HCT116 (cell line): ENCODE data around the gene HTT-AS. TPM values are rescaled to one million over a fixed set of nuclear protein-coding genes. Genes with fewer than 3 reads are reported as not detected.
"Not testable (repeated sequence)": the region's sequence is repeated elsewhere in the genome, so short reads cannot be mapped to it uniquely, and the experiment has no call there.

Experiments used
- ATAC-seq: fragments of 200-7000 bp; cut with Tn5 transposase; 2 replicates; pipeline ENCODE4 v1.9.1; 2020; ENCODE audit warnings: mild to moderate bottlenecking, moderate library complexity
- BruUV-seq: library from RNA; stranded (reverse); fragments of 400-500 nt; replicated peaks from 2 replicates; lab custom pipeline; 2021; lab: Mats Ljungman, UMichigan
- CTCF ChIA-PET: fragments of 300-600 bp; sonication (Branson Sonifier 250); formaldehyde crosslinking; loops from one replicate; lab custom pipeline; 2021; ENCODE audit warnings: antibody characterized with exemption; lab: Charles Lee
- POLR2A ChIA-PET: fragments of 300-600, 350-600 bp; sonication (Branson Sonifier 250); formaldehyde crosslinking; loops from one replicate; lab custom pipeline; 2021; ENCODE audit warnings: antibody characterized with exemption; lab: Charles Lee
- RAD21 ChIA-PET, 2 experiments: fragments of 300-600 bp; sonication (Branson Sonifier 250); formaldehyde crosslinking; loops; one replicate each; lab custom pipeline; 2023; ENCODE audit warnings: low total read pairs in 2 of 2; ENCODE audit not compliant: uncharacterized antibody in 2 of 2, unreplicated experiment in 2 of 2, low non-redundant PET in 1 of 2; lab: Charles Lee
- DNase-seq: peaks from one replicate; pipeline ENCODE4 v3.0.0-alpha.2; 2010; ENCODE audit warnings: low read depth, low spot score
- H2AFZ ChIP-seq: fragments of 200-600 bp; shearing (Covaris generic), sonication (generic); 2 replicates; pipeline ENCODE4 v1.6.1; 2017; ENCODE audit warnings: low read depth, mixed run types, mixed read lengths, antibody characterized with exemption, low read length; ENCODE audit not compliant: poor library complexity, severe bottlenecking
- H3K27ac ChIP-seq: 2 replicates; pipeline ENCODE4 v1.5.1; 2012; ENCODE audit warnings: low read depth, low read length
- H3K27me3 ChIP-seq: fragments of 200-600 bp; sonication (generic); 2 replicates; pipeline ENCODE4 v1.6.1; 2016; ENCODE audit warnings: mixed run types, low read length, mixed read lengths; ENCODE audit not compliant: insufficient read depth
- H3K36me3 ChIP-seq, 2 experiments: fragments of 200-500 bp in 1 of 2; fragments of 200-600 bp in 1 of 2; sonication (Bioruptor generic) in 1 of 2; sonication (generic) in 1 of 2; 2 replicates each; pipeline versions ENCODE4 v1.5.1 to v1.6.1; 2014 to 2016; ENCODE audit warnings: low read length in 2 of 2, inconsistent platforms in 1 of 2, mixed read lengths in 1 of 2, mixed run types in 1 of 2; ENCODE audit not compliant: insufficient read depth in 2 of 2, control insufficient read depth in 1 of 2
- H3K4me1 ChIP-seq, 2 experiments: fragments of 200-600 bp in 1 of 2; sonication (generic) in 1 of 2; 2 replicates each; pipeline versions ENCODE4 v1.5.1 to v1.6.1; 2012 to 2017; ENCODE audit warnings: low read length in 2 of 2, inconsistent platforms in 1 of 2, mild to moderate bottlenecking in 1 of 2, mixed read lengths in 1 of 2, mixed run types in 1 of 2, moderate library complexity in 1 of 2; ENCODE audit not compliant: insufficient read depth in 2 of 2, control insufficient read depth in 1 of 2
- H3K4me2 ChIP-seq: fragments of 200-600 bp; sonication (generic); 2 replicates; pipeline ENCODE4 v1.6.1; 2017; ENCODE audit warnings: mixed run types, low read length, mixed read lengths
- H3K4me3 ChIP-seq, 2 experiments: fragments of 200-600 bp in 1 of 2; sonication (generic) in 1 of 2; replicated peaks in 1 of 2; 2 replicates each; pipeline ENCODE4 v1.5.1; 2011 to 2016; ENCODE audit warnings: low read length in 2 of 2, control low read depth in 1 of 2, low read depth in 1 of 2, mild to moderate bottlenecking in 1 of 2, mixed read lengths in 1 of 2, mixed run types in 1 of 2
- H3K79me2 ChIP-seq: fragments of 200-600 bp; sonication (generic); 2 replicates; pipeline ENCODE4 v1.6.1; 2017; ENCODE audit warnings: mild to moderate bottlenecking, mixed run types, low read length, moderate library complexity, mixed read lengths; ENCODE audit not compliant: insufficient read depth
- H3K9ac ChIP-seq: fragments of 200-600 bp; sonication (generic); 2 replicates; pipeline ENCODE4 v1.6.1; 2016; ENCODE audit warnings: low read length, mixed read lengths
- H3K9me2 ChIP-seq: fragments of 200-600 bp; sonication (generic), shearing (Covaris generic); 2 replicates; pipeline ENCODE4 v1.6.1; 2017; ENCODE audit warnings: mixed run types, mild to moderate bottlenecking, moderate library complexity; ENCODE audit not compliant: insufficient read depth
- H3K9me3 ChIP-seq, 2 experiments: fragments of 200-500 bp in 1 of 2; fragments of 200-600 bp in 1 of 2; sonication (Bioruptor generic) in 1 of 2; sonication (generic) in 1 of 2; 2 replicates each; pipeline ENCODE4 v1.6.1; 2014 to 2017; ENCODE audit warnings: low read length in 2 of 2, mixed read lengths in 2 of 2, inconsistent platforms in 1 of 2, low read depth in 1 of 2, mild to moderate bottlenecking in 1 of 2, mixed run types in 1 of 2, moderate library complexity in 1 of 2; ENCODE audit not compliant: control insufficient read depth in 1 of 2, insufficient read depth in 1 of 2
- H4K20me1 ChIP-seq: fragments of 200-600 bp; sonication (generic), shearing (Covaris generic); 2 replicates; pipeline ENCODE4 v1.6.1; 2017; ENCODE audit warnings: mixed run types, mild to moderate bottlenecking, moderate library complexity; ENCODE audit not compliant: insufficient read depth
- CEBPB ChIP-seq: IDR thresholded peaks from 2 replicates; pipeline ENCODE4 v1.6.1; 2012; ENCODE audit warnings: low read depth
- EGR1 ChIP-seq: IDR thresholded peaks from 2 replicates; pipeline ENCODE4 v1.6.1; 2012; ENCODE audit warnings: low read depth
- EZH2 ChIP-seq: fragments of 200-600 bp; sonication (generic); IDR thresholded peaks from 2 replicates; pipeline ENCODE4 v1.6.1; 2017; ENCODE audit warnings: antibody characterized with exemption, mixed run types
- EZH2phosphoT487 ChIP-seq: fragments of 200-600 bp; IDR thresholded peaks from 2 replicates; pipeline ENCODE4 v1.6.1; 2018; ENCODE audit warnings: antibody characterized with exemption, borderline replicate concordance
- JUND ChIP-seq: IDR thresholded peaks from 2 replicates; pipeline ENCODE4 v1.6.1; 2012
- POLR2A ChIP-seq: IDR thresholded peaks from 2 replicates; pipeline ENCODE4 v1.7.0; 2011; ENCODE audit warnings: borderline replicate concordance; ENCODE audit not compliant: insufficient read depth, insufficient read length; ENCODE audit errors: extremely low read depth
- POLR2AphosphoS5 ChIP-seq: IDR thresholded peaks from 2 replicates; pipeline ENCODE4 v1.6.1; 2011; ENCODE audit warnings: mild to moderate bottlenecking, low read depth, low read length, moderate library complexity
- SIN3A ChIP-seq: IDR thresholded peaks from 2 replicates; pipeline ENCODE4 v1.6.1; 2012; ENCODE audit warnings: low read depth
- SRF ChIP-seq: IDR thresholded peaks from 2 replicates; pipeline ENCODE4 v1.6.1; 2012; ENCODE audit warnings: low read depth
- TCF7L2 ChIP-seq: IDR thresholded peaks from 2 replicates; pipeline ENCODE4 v1.7.0; 2011; ENCODE audit warnings: borderline replicate concordance, inconsistent platforms; ENCODE audit not compliant: insufficient read depth, insufficient read length; ENCODE audit errors: extremely low read depth
- YY1 ChIP-seq: IDR thresholded peaks from 2 replicates; pipeline ENCODE4 v1.6.1; 2011; ENCODE audit warnings: low read length, low read depth, moderate library complexity, mild to moderate bottlenecking; ENCODE audit not compliant: insufficient replicate concordance; ENCODE audit errors: extremely low read depth
- ZFX ChIP-seq: fragments of 450-650 bp; IDR thresholded peaks from 2 replicates; pipeline ENCODE4 v1.6.1; 2017
- ZNF274 ChIP-seq: fragments of 200-500 bp; sonication (Bioruptor generic); IDR thresholded peaks from 2 replicates; pipeline ENCODE4 v1.6.1; 2014; ENCODE audit warnings: mild to moderate bottlenecking, low read depth, low read length, inconsistent platforms
- intact Hi-C: fragments of 100-400 bp; cut with micrococcal nuclease; formaldehyde crosslinking; loops from 2 replicates; pipeline ENCODE4 v1.10.0; 2022
- total RNA-seq: library from RNA; stranded (reverse); gene quantifications from one replicate; pipeline ENCODE4 v1.2.1, GENCODE V29; 2021; ENCODE audit not compliant: unreplicated experiment
- TF ChIP-seq, protein P1 (sequence below): IDR thresholded peaks from 2 replicates; pipeline ENCODE4 v1.6.1; 2011; ENCODE audit warnings: mild to moderate bottlenecking, low read length, moderate library complexity; ENCODE audit not compliant: insufficient replicate concordance; ENCODE audit errors: extremely low read depth
- TF ChIP-seq, protein P2 (sequence below): IDR thresholded peaks from 2 replicates; pipeline ENCODE4 v1.6.1; 2012; ENCODE audit warnings: low read depth
- TF ChIP-seq, protein P3 (sequence below): IDR thresholded peaks from 2 replicates; pipeline ENCODE4 v1.6.1; 2012
- TF ChIP-seq, protein P4 (sequence below): IDR thresholded peaks from 2 replicates; pipeline ENCODE4 v1.6.1; 2012

Gene HTT-AS
- total RNA-seq, 1 experiment from 2014 or later, result not detected

DNA sequence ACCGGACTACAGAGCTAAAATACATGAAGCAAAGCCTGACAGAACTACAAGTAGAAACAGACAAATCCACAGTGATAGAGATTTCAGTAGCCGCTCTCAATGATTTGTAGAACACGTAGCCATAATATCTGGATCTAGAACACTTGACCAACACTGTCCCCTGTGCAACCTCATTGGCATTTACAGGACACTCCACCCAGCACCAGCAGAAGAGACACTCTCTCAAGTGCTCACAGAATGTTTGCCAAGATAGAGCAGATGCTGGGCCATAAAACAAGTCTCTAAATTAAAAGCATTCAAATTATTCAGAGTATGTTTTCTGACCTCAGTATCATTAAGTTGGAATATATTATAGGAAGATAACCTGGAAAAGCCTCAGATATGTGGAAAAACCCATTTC, 21.9 kb upstream of the HTT-AS start:
- CTCF ChIA-PET, result no interaction called here
- no peak for TF ChIP-seq ZFX
- TF ChIP-seq CEBPB, result no peak
- TF ChIP-seq JUND, result no peak
- TF ChIP-seq POLR2AphosphoS5, result no peak
- no peak for TF ChIP-seq EZH2phosphoT487
- no peak for TF ChIP-seq SRF
- TF ChIP-seq SIN3A, result no peak
- TF ChIP-seq, protein P1, sequence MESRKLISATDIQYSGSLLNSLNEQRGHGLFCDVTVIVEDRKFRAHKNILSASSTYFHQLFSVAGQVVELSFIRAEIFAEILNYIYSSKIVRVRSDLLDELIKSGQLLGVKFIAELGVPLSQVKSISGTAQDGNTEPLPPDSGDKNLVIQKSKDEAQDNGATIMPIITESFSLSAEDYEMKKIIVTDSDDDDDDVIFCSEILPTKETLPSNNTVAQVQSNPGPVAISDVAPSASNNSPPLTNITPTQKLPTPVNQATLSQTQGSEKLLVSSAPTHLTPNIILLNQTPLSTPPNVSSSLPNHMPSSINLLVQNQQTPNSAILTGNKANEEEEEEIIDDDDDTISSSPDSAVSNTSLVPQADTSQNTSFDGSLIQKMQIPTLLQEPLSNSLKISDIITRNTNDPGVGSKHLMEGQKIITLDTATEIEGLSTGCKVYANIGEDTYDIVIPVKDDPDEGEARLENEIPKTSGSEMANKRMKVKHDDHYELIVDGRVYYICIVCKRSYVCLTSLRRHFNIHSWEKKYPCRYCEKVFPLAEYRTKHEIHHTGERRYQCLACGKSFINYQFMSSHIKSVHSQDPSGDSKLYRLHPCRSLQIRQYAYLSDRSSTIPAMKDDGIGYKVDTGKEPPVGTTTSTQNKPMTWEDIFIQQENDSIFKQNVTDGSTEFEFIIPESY, result no peak
- TF ChIP-seq EGR1, result no peak
- no peak for TF ChIP-seq TCF7L2
- TF ChIP-seq, protein P2, sequence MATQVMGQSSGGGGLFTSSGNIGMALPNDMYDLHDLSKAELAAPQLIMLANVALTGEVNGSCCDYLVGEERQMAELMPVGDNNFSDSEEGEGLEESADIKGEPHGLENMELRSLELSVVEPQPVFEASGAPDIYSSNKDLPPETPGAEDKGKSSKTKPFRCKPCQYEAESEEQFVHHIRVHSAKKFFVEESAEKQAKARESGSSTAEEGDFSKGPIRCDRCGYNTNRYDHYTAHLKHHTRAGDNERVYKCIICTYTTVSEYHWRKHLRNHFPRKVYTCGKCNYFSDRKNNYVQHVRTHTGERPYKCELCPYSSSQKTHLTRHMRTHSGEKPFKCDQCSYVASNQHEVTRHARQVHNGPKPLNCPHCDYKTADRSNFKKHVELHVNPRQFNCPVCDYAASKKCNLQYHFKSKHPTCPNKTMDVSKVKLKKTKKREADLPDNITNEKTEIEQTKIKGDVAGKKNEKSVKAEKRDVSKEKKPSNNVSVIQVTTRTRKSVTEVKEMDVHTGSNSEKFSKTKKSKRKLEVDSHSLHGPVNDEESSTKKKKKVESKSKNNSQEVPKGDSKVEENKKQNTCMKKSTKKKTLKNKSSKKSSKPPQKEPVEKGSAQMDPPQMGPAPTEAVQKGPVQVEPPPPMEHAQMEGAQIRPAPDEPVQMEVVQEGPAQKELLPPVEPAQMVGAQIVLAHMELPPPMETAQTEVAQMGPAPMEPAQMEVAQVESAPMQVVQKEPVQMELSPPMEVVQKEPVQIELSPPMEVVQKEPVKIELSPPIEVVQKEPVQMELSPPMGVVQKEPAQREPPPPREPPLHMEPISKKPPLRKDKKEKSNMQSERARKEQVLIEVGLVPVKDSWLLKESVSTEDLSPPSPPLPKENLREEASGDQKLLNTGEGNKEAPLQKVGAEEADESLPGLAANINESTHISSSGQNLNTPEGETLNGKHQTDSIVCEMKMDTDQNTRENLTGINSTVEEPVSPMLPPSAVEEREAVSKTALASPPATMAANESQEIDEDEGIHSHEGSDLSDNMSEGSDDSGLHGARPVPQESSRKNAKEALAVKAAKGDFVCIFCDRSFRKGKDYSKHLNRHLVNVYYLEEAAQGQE, result no peak
- TF ChIP-seq EZH2, result no peak
- TF ChIP-seq, protein P3, sequence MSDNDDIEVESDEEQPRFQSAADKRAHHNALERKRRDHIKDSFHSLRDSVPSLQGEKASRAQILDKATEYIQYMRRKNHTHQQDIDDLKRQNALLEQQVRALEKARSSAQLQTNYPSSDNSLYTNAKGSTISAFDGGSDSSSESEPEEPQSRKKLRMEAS, result no peak
- TF ChIP-seq ZNF274, result no peak
- TF ChIP-seq YY1, result no peak
- TF ChIP-seq, protein P4, sequence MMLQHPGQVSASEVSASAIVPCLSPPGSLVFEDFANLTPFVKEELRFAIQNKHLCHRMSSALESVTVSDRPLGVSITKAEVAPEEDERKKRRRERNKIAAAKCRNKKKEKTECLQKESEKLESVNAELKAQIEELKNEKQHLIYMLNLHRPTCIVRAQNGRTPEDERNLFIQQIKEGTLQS, result no peak
- no peak for TF ChIP-seq POLR2A
- BruUV-seq, result no TSS peak

DNA sequence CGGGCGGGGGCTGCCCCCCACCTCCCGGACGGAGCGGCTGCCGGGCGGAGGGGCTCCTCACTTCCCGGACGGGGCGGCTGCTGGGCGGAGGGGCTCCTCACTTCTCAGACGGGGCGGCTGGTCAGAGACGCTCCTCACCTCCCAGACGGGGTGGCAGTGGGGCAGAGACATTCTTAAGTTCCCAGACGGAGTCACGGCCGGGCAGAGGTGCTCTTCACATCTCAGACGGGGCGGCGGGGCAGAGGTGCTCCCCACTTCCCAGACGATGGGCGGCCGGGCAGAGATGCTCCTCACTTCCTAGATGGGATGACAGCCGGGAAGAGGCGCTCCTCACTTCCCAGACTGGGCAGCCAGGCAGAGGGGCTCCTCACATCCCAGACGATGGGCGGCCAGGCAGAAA, 20.4 kb upstream of the HTT-AS start:
- H3K9ac ChIP-seq, H3K9me3 ChIP-seq, H3K27me3 ChIP-seq, H3K4me1 ChIP-seq, ATAC-seq, CTCF ChIA-PET, POLR2A ChIA-PET, intact Hi-C loops, H2AFZ ChIP-seq, H3K36me3 ChIP-seq, H4K20me1 ChIP-seq, H3K4me2 ChIP-seq, H3K27ac ChIP-seq, RAD21 ChIA-PET, DNase-seq, H3K79me2 ChIP-seq, BruUV-seq, H3K4me3 ChIP-seq, H3K9me2 ChIP-seq: not testable (repeated sequence)

More for the DNA sequence above, 21.9 kb upstream of the HTT-AS start:
- Histone ChIP-seq H3K4me1 (no peaks in the 10 kb centered on the region), H3K9ac (no peak overlapping the region), H3K27ac (no peak overlapping the region), H3K4me3 (no peak overlapping the region), H3K79me2 (no peaks in the 10 kb centered on the region; the same call in 1 of the 2 replicates), H3K27me3 (no peaks in the 10 kb centered on the region), H4K20me1 (no peaks in the 10 kb centered on the region), H3K9me2 (no peaks in the 10 kb centered on the region), H3K9me3 (no peaks in the 10 kb centered on the region), H3K36me3 (peaks cover 3 to 10% of the 10 kb centered on the region in 2 experiments; a peak in 3 of 4 replicates), H2AFZ (no peak overlapping the region), H3K4me2 (no peak overlapping the region)
- DNase-seq (no peak), ATAC-seq (no peak)
- RAD21 ChIA-PET, result no interaction called here
- POLR2A ChIA-PET, result no interaction called here
- intact Hi-C loops, result no loop called here
